K562 (cell line): ENCODE results near the gene MLLT3. TPM values are rescaled to one million over a fixed set of nuclear protein-coding genes. Genes with fewer than 3 reads are reported as not detected.

Source experiments
- ATAC-seq: fragments of 200-7000 bp; cut with Tn5 transposase; 3 replicates; pipeline ENCODE4 v1.9.1; 2020; ENCODE audit warnings: moderate library complexity
- BruUV-seq: library from RNA; stranded (reverse); fragments of 400-500 nt; replicated peaks from 2 replicates; lab custom pipeline; 2021; lab: Mats Ljungman, UMichigan
- CTCF ChIA-PET: fragments of 300-600 bp; formaldehyde crosslinking; extraction: SDS; loops from one replicate; lab custom pipeline; 2021; ENCODE audit warnings: low intra/inter-chr PET ratio; lab: Yijun Ruan, JAX
- POLR2A ChIA-PET: fragments of 300-600, 350-650 bp; sonication (Branson Sonifier 250); formaldehyde crosslinking; extraction: SDS; loops from one replicate; lab custom pipeline; 2021; ENCODE audit warnings: antibody characterized with exemption, inconsistent platforms; lab: Yijun Ruan, JAX
- DNase-seq, 4 experiments: peaks; one replicate each; pipeline versions ENCODE4 v3.0.0 to v3.0.0-alpha.2; 2011 to 2018; ENCODE audit warnings: low spot score in 3 of 4, mixed read lengths in 3 of 4; ENCODE audit errors: extremely low read depth in 1 of 4
- FAIRE-seq: peaks from 2 replicates; lab custom pipeline; 2011; peaks lifted over from hg19 to GRCh38; lab: Jason Lieb, UNC
- H2AFZ ChIP-seq: 2 replicates; pipeline ENCODE4 v1.6.0; 2011; ENCODE audit warnings: low read depth, low read length, control low read depth, inconsistent platforms
- H3K27ac ChIP-seq: fragments of 200-600 bp; 3 replicates; pipeline ENCODE4 v1.8.0; 2011; ENCODE audit warnings: low read depth, mild to moderate bottlenecking, control low read depth, inconsistent platforms, low read length, moderate library complexity, mixed read lengths; ENCODE audit errors: extremely low read depth
- H3K27me3 ChIP-seq, 2 experiments: fragments of 300-600 bp in 1 of 2; 2 replicates in 1 of 2; 3 replicates in 1 of 2; pipeline versions ENCODE4 v1.6.0 to v1.8.0; 2011; ENCODE audit warnings: inconsistent platforms in 2 of 2, low read length in 2 of 2, mild to moderate bottlenecking in 1 of 2, mixed read lengths in 1 of 2, moderate library complexity in 1 of 2; ENCODE audit not compliant: control insufficient read depth in 2 of 2, insufficient read depth in 2 of 2
- H3K36me3 ChIP-seq: fragments of 300-600 bp; 3 replicates; pipeline ENCODE4 v1.8.0; 2011; ENCODE audit warnings: mild to moderate bottlenecking, low read length, inconsistent platforms; ENCODE audit not compliant: control insufficient read depth, insufficient read depth
- H3K4me1 ChIP-seq, 2 experiments: fragments of 200-600 bp in 1 of 2; replicated peaks in 1 of 2; 2 replicates in 1 of 2; 3 replicates in 1 of 2; pipeline versions ENCODE4 v1.5.1 to v1.8.0; 2011; ENCODE audit warnings: inconsistent platforms in 2 of 2, low read length in 2 of 2, mild to moderate bottlenecking in 1 of 2, mixed read lengths in 1 of 2, moderate library complexity in 1 of 2; ENCODE audit not compliant: control insufficient read depth in 2 of 2, insufficient read depth in 2 of 2
- H3K4me2 ChIP-seq: 2 replicates; pipeline ENCODE4 v1.6.1; 2011; ENCODE audit warnings: low read length, control low read depth, inconsistent platforms, mixed read lengths; ENCODE audit not compliant: insufficient read depth
- H3K4me3 ChIP-seq: fragments of 200-600 bp; sonication (generic), shearing (Covaris generic); 2 replicates; pipeline ENCODE4 v1.5.1; 2016; ENCODE audit warnings: control low read depth, inconsistent platforms
- H3K79me2 ChIP-seq: fragments of 200-600 bp; 3 replicates; pipeline ENCODE4 v1.8.0; 2011; ENCODE audit warnings: low read length, inconsistent platforms; ENCODE audit not compliant: control insufficient read depth, insufficient read depth
- H3K9ac ChIP-seq, 2 experiments: 2 replicates each; pipeline versions ENCODE4 v1.6.0 to v1.6.1; 2011; ENCODE audit warnings: low read depth in 2 of 2, low read length in 2 of 2, control low read depth in 1 of 2, inconsistent platforms in 1 of 2, mild to moderate bottlenecking in 1 of 2, mixed read lengths in 1 of 2; ENCODE audit not compliant: insufficient read depth in 1 of 2
- H3K9me1 ChIP-seq: one replicate; pipeline ENCODE4 v1.6.0; 2011; ENCODE audit warnings: inconsistent platforms, mild to moderate bottlenecking, low read length, moderate library complexity; ENCODE audit not compliant: control insufficient read depth, insufficient read depth
- H3K9me3 ChIP-seq: replicated peaks from 2 replicates; pipeline ENCODE4 v1.5.1; 2011; ENCODE audit warnings: low read depth, low read length, inconsistent platforms; ENCODE audit not compliant: control insufficient read depth, insufficient read depth
- H4K20me1 ChIP-seq: replicated peaks from 2 replicates; pipeline ENCODE4 v1.6.1; 2011; ENCODE audit warnings: low read length, inconsistent platforms, mixed read lengths; ENCODE audit not compliant: control insufficient read depth, insufficient read depth
- BRD9 ChIP-seq: fragments of 450-650 bp; IDR thresholded peaks from 2 replicates; pipeline ENCODE4 v1.6.1; 2018; ENCODE audit warnings: low read depth; ENCODE audit not compliant: partially characterized antibody
- CHCHD3 ChIP-seq: fragments of 250-450 bp; sonication (Bioruptor Pico); IDR thresholded peaks from 2 replicates; pipeline ENCODE4 v2.1.2; 2022; ENCODE audit warnings: mild to moderate bottlenecking
- CHD4 ChIP-seq: fragments of 200-600 bp; sonication (generic); IDR thresholded peaks from 3 replicates; pipeline ENCODE4 v1.6.1; 2012; ENCODE audit warnings: low read depth, mild to moderate bottlenecking, mixed read lengths, low read length, inconsistent platforms; ENCODE audit not compliant: insufficient read depth, insufficient replicate concordance, poor library complexity, severe bottlenecking
- DIDO1 ChIP-seq: fragments of 450-650 bp; IDR thresholded peaks from 2 replicates; pipeline ENCODE4 v1.6.1; 2016; ENCODE audit warnings: low read depth, missing biosample characterization, missing genetic modification characterization
- E2F6 ChIP-seq, 2 experiments: IDR thresholded peaks; 2 replicates each; pipeline ENCODE4 v1.6.1; 2011; ENCODE audit warnings: borderline replicate concordance in 1 of 2, control low read depth in 1 of 2, low read depth in 1 of 2, low read length in 1 of 2, mild to moderate bottlenecking in 1 of 2, mixed read lengths in 1 of 2, moderate library complexity in 1 of 2; ENCODE audit not compliant: insufficient read depth in 1 of 2, insufficient read length in 1 of 2, poor library complexity in 1 of 2, severe bottlenecking in 1 of 2; ENCODE audit errors: extremely low read depth in 1 of 2
- EGR1 ChIP-seq: fragments of 450-650 bp; conservative IDR thresholded peaks from 2 replicates; pipeline ENCODE4 v1.6.1; 2017; ENCODE audit warnings: mild to moderate bottlenecking
- ELF4 ChIP-seq: fragments of 450-650 bp; formaldehyde crosslinking; IDR thresholded peaks from 2 replicates; pipeline ENCODE4 v1.4.0; 2022; ENCODE audit warnings: missing genetic modification characterization
- HLTF ChIP-seq: fragments of 450-650 bp; IDR thresholded peaks from 2 replicates; pipeline ENCODE4 v1.6.1; 2016
- IRF2 ChIP-seq: sonication (generic); formaldehyde crosslinking; IDR thresholded peaks from 2 replicates; pipeline ENCODE4 v1.8.1; 2022; ENCODE audit warnings: mild to moderate bottlenecking, missing genetic modification reagents
- MLLT1 ChIP-seq, 2 experiments: fragments of 450-650 bp; IDR thresholded peaks; 2 replicates each; pipeline ENCODE4 v1.6.1; 2016
- NELFE ChIP-seq: IDR thresholded peaks from 2 replicates; pipeline ENCODE4 v1.6.1; 2011; ENCODE audit warnings: mild to moderate bottlenecking; ENCODE audit not compliant: insufficient read depth, insufficient read length
- NR1H2 ChIP-seq: sonication (generic); formaldehyde crosslinking; IDR thresholded peaks from 2 replicates; pipeline ENCODE4 v1.4.0; 2020; ENCODE audit warnings: mild to moderate bottlenecking, missing genetic modification reagents
- NR3C1 ChIP-seq: sonication (generic); formaldehyde crosslinking; IDR thresholded peaks from 2 replicates; pipeline ENCODE4 v1.8.1; 2022; ENCODE audit warnings: missing genetic modification reagents
- RBM25 ChIP-seq: fragments of 200-400 bp; formaldehyde crosslinking; IDR thresholded peaks from 2 replicates; pipeline ENCODE4 v1.6.1; 2018; ENCODE audit warnings: low read length, low read depth, moderate library complexity; ENCODE audit not compliant: severe bottlenecking
- ZFP91 ChIP-seq: sonication (generic); formaldehyde crosslinking; IDR thresholded peaks from 2 replicates; pipeline ENCODE4 v1.8.0; 2022; ENCODE audit warnings: mild to moderate bottlenecking, missing genetic modification reagents
- ZNF668 ChIP-seq: fragments of 250-450 bp; sonication (Bioruptor Pico); IDR thresholded peaks from 2 replicates; pipeline ENCODE4 v1.8.0; 2022; ENCODE audit warnings: mild to moderate bottlenecking, inconsistent platforms
- WGBS: fragments of 100-300 bp; shearing (Covaris generic); methylation state at CpG from one replicate; pipeline ENCODE4 v1.1.6; 2016; ENCODE audit warnings: low coverage, mixed read lengths; ENCODE audit not compliant: insufficient coverage; ENCODE audit errors: missing lambda C conversion rate; 5-methylcytosine and 5-hydroxymethylcytosine counted together
- in situ Hi-C: fragments of 300-500 bp; cut with MboI; formaldehyde crosslinking; loops from 4 replicates; pipeline ENCODE4 v1.15.0; 2018; ENCODE audit warnings: inconsistent platforms, mixed read lengths
- intact Hi-C: fragments of 100-400 bp; cut with micrococcal nuclease; formaldehyde crosslinking; loops from 2 replicates; pipeline ENCODE4 v1.14.2; 2022
- polyA plus RNA-seq, 8 experiments: library from polyadenylated mRNA; depleted of rRNA in 4 of 8; stranded (reverse) in 5 of 8; unstranded in 3 of 8; fragments of >200 nt; fragmentation: Nextera tagmentation in 2 of 8; fragmentation: Illumina TruSeq in 1 of 8; extraction: Ambion mirVana in 2 of 8; extraction: Trizol in 1 of 8; gene quantifications; 2 replicates each; pipeline versions ENCODE4 v1.2.1 to v1.2.3, GENCODE V29; 2011 to 2014; ENCODE audit warnings: inconsistent platforms in 1 of 8, missing spikeins in 1 of 8
- total RNA-seq, 7 experiments: library from RNA; depleted of rRNA in 6 of 7; stranded (reverse); fragments of >200 nt in 6 of 7; fragmentation: Illumina TruSeq in 2 of 7; extraction: Trizol in 2 of 7; gene quantifications; 2 replicates each; pipeline versions ENCODE4 v1.2.1 to v1.2.3, GENCODE V29; 2011 to 2021; ENCODE audit warnings: low replicate concordance in 1 of 7
- TF ChIP-seq, protein P1 (sequence below): sonication (generic); formaldehyde crosslinking; IDR thresholded peaks from 2 replicates; pipeline ENCODE4 v1.4.0; 2020; ENCODE audit warnings: mild to moderate bottlenecking, missing genetic modification reagents

Gene MLLT3
- total and polyA plus RNA-seq, 9 of the 15 experiments (the other 6 are each of a cell fraction or from before 2014, with no cell fraction given): 0.07 to 0.42 (median 0.22) TPM; not detected in 4

DNA sequence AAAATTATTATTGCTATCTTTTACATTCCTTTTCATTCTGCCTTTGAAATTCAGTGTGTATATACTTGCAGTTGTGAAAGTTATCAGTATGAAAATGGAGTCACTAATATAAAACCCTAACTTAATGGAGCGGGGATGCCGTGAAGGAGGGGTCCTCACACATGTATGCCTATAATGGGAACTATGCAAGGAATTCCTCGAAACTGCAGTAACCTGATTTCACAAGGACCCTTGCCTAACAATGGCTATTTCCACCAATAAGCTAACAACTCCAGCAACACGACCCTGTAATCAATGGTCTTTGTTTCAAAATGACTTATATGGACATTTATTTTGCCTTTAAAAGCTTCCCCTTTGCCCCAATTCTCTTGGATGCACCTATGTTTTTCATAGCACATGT, 12.6 kb upstream of the MLLT3 start:
- no TSS peak for BruUV-seq
- Histone ChIP-seq H3K4me1 (no peaks in the 10 kb centered on the region), H3K27ac (no peak overlapping the region), H3K4me2 (no peak overlapping the region), H3K9me1 (no peaks in the 10 kb centered on the region), H2AFZ (no peak overlapping the region), H3K79me2 (no peaks in the 10 kb centered on the region), H3K9me3 (no peaks in the 10 kb centered on the region), H4K20me1 (no peaks in the 10 kb centered on the region), H3K9ac (no peak overlapping the region), H3K36me3 (no peaks in the 10 kb centered on the region), H3K27me3 (no peaks in the 10 kb centered on the region), H3K4me3 (no peak overlapping the region)
- in situ Hi-C loops: no loop called here
- WGBS: 0% methylated on average over 4 of the region's 4 CpGs
- ATAC-seq (no peak), DNase-seq (no peak), FAIRE-seq (no peak)
- ChIA-PET POLR2A (no interaction called here), CTCF (no interaction called here)
- intact Hi-C loops: no loop called here
- TF ChIP-seq ELF4: no peak
- TF ChIP-seq CHCHD3 (CRISPR knock-in tag): no peak
- TF ChIP-seq BRD9: no peak
- no peak for TF ChIP-seq E2F6 (IDR thresholded peaks at IDR 0.05; ENCODE audit: borderline replicate concordance in 1 of 2, extremely low read depth in 1 of 2, insufficient read depth in 1 of 2, insufficient read length in 1 of 2, low read depth in 1 of 2, low read length in 1 of 2, poor library complexity in 1 of 2, severe bottlenecking in 1 of 2)
- no peak for TF ChIP-seq MLLT1 (IDR thresholded peaks at IDR 0.05)
- TF ChIP-seq DIDO1 (tag): no peak
- TF ChIP-seq HLTF: no peak
- TF ChIP-seq CHD4: no peak
- no peak for TF ChIP-seq IRF2 (CRISPR knock-in tag)
- no peak for TF ChIP-seq RBM25
- TF ChIP-seq ZFP91: no peak
- TF ChIP-seq, protein P1, sequence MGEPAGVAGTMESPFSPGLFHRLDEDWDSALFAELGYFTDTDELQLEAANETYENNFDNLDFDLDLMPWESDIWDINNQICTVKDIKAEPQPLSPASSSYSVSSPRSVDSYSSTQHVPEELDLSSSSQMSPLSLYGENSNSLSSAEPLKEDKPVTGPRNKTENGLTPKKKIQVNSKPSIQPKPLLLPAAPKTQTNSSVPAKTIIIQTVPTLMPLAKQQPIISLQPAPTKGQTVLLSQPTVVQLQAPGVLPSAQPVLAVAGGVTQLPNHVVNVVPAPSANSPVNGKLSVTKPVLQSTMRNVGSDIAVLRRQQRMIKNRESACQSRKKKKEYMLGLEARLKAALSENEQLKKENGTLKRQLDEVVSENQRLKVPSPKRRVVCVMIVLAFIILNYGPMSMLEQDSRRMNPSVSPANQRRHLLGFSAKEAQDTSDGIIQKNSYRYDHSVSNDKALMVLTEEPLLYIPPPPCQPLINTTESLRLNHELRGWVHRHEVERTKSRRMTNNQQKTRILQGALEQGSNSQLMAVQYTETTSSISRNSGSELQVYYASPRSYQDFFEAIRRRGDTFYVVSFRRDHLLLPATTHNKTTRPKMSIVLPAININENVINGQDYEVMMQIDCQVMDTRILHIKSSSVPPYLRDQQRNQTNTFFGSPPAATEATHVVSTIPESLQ: no peak
- no peak for TF ChIP-seq NELFE
- TF ChIP-seq NR1H2 (CRISPR knock-in tag): no peak
- no peak for TF ChIP-seq NR3C1 (CRISPR knock-in tag)
- no peak for TF ChIP-seq EGR1
- TF ChIP-seq ZNF668 (CRISPR knock-in tag): no peak
